HepG2 (cell line): ENCODE results near the gene PDLIM7. TPM values are rescaled to one million over a fixed set of nuclear protein-coding genes. Genes with fewer than 3 reads are reported as not detected.
A peak's percentile ranks its signal among the peaks of the same experiment; 100 is the strongest.

ENCODE experiments used
- CHD2 ChIP-seq: IDR thresholded peaks from 2 replicates; pipeline ENCODE4 v1.6.1; 2011; ENCODE audit warnings: low read depth, low read length, improper control_type of control experiment
- ETV5 ChIP-seq: IDR thresholded peaks from 2 replicates; pipeline ENCODE4 v1.6.1; 2018; ENCODE audit warnings: missing biosample characterization, missing genetic modification reagents, inconsistent platforms, borderline replicate concordance
- HMGA1 ChIP-seq: sonication (generic); formaldehyde crosslinking; conservative IDR thresholded peaks from 2 replicates; pipeline ENCODE4 v1.4.0; 2020; ENCODE audit warnings: missing genetic modification reagents
- HNRNPL ChIP-seq: fragments of 200-400 bp; formaldehyde crosslinking; IDR thresholded peaks from 2 replicates; pipeline ENCODE4 v1.6.1; 2017; ENCODE audit warnings: mild to moderate bottlenecking, low read depth, low read length
- POLR2AphosphoS2 ChIP-seq: IDR thresholded peaks from 2 replicates; pipeline ENCODE4 v1.6.1; 2011; ENCODE audit warnings: low read depth, low read length, improper control_type of control experiment
- SMARCC2 ChIP-seq: fragments of 450-650 bp; IDR thresholded peaks from 2 replicates; pipeline ENCODE4 v1.6.1; 2017; ENCODE audit warnings: antibody characterized with exemption, mild to moderate bottlenecking
- ZMYM3 ChIP-seq: sonication (generic); formaldehyde crosslinking; IDR thresholded peaks from 2 replicates; pipeline ENCODE4 v1.5.1; 2020; ENCODE audit warnings: mild to moderate bottlenecking, missing genetic modification reagents
- ZNF24 ChIP-seq: fragments of 450-650 bp; IDR thresholded peaks from 2 replicates; pipeline ENCODE4 v1.6.1; 2017; ENCODE audit warnings: antibody characterized with exemption, mild to moderate bottlenecking
- ZNF883 ChIP-seq: sonication (generic); formaldehyde crosslinking; IDR thresholded peaks from 2 replicates; pipeline ENCODE4 v1.5.1; 2020; ENCODE audit warnings: mild to moderate bottlenecking, missing genetic modification reagents; ENCODE audit errors: not compliant biosample characterization
- ZSCAN31 ChIP-seq: sonication (generic); formaldehyde crosslinking; IDR thresholded peaks from 2 replicates; pipeline ENCODE4 v1.5.0; 2020; ENCODE audit warnings: low read depth, mild to moderate bottlenecking, missing genetic modification reagents
- polyA plus RNA-seq, 8 experiments: library from polyadenylated mRNA; depleted of rRNA in 3 of 8; stranded (reverse) in 7 of 8; unstranded in 1 of 8; fragments of >200 nt; fragmentation: Illumina TruSeq in 4 of 8; extraction: Trizol in 4 of 8; gene quantifications; 2 replicates each; pipeline versions ENCODE4 v1.2.1 to v1.2.3, GENCODE V29; 2011 to 2016; ENCODE audit warnings: low read depth in 4 of 8, missing spikeins in 1 of 8, mixed read lengths in 1 of 8; ENCODE audit not compliant: insufficient read depth in 1 of 8
- total RNA-seq, 5 experiments: library from RNA; depleted of rRNA; stranded (reverse); fragments of >200 nt; fragmentation: Illumina TruSeq; extraction: Trizol; gene quantifications; 2 replicates each; pipeline ENCODE4 v1.2.3, GENCODE V29; 2016; ENCODE audit warnings: low read depth in 1 of 5
- TF ChIP-seq, protein P1 (sequence below): sonication (generic); formaldehyde crosslinking; IDR thresholded peaks from 2 replicates; pipeline ENCODE4 v1.4.0; 2020; ENCODE audit warnings: missing genetic modification reagents, borderline replicate concordance
- TF ChIP-seq, protein P2 (sequence below): sonication (generic); formaldehyde crosslinking; IDR thresholded peaks from 2 replicates; pipeline ENCODE4 v1.8.1; 2023; ENCODE audit warnings: missing genetic modification reagents, mild to moderate bottlenecking, borderline replicate concordance
- TF ChIP-seq, protein P3 (sequence below): sonication (generic); formaldehyde crosslinking; IDR thresholded peaks from 2 replicates; pipeline ENCODE4 v1.5.1; 2020; ENCODE audit warnings: mild to moderate bottlenecking, missing genetic modification reagents, borderline replicate concordance
- TF ChIP-seq, protein P4 (sequence below): sonication (generic); formaldehyde crosslinking; IDR thresholded peaks from 2 replicates; pipeline ENCODE4 v1.8.1; 2023; ENCODE audit warnings: mild to moderate bottlenecking, missing genetic modification reagents
- TF ChIP-seq, protein P5 (sequence below): sonication (generic); formaldehyde crosslinking; IDR thresholded peaks from 2 replicates; pipeline ENCODE4 v1.4.0; 2020; ENCODE audit warnings: missing genetic modification reagents, borderline replicate concordance
- TF ChIP-seq, protein P6 (sequence below): sonication (generic); formaldehyde crosslinking; IDR thresholded peaks from 2 replicates; pipeline ENCODE4 v1.4.0; 2020; ENCODE audit warnings: missing genetic modification reagents

Gene PDLIM7
- total and polyA plus RNA-seq, 2 of the 13 experiments (the other 11 are each of a cell fraction or from before 2014, with no cell fraction given) = 21.1 to 31.3 TPM

DNA sequence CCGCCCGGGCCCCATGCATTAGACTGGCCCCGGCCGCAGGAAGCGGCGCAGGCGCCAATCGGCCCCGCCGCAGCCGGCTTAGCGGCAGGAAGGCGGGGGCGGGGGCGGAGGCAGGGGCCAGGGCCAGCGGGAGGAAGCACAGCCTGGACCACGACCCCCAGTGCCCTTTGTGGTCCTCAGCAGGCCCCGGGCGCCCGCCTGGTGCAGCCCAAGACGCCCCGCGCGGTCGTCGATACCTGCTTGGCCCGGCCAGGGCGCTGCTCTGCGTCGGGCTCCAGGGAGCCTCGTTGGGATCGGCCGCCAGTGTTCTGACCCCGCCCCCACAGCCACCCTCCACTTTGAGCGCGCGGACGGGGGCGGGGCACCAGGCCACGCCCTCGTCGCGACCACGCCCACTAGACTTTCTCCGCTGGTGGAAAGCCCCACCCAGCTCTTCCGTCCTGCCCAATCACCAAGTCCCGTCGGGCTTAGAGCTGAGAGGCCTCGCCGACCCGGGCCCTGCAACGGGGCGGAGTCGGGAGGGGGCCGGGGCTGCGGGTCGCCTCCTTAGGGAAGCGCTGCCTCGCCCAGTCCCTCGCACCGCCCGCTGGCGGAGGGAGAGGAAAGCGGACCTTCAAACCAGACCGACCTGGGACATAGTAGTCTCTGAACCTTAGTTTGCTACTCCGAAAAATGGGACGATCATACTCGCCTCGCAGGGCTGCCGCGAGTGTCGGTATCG, at the start of gene PDLIM7 (continued):
- TF ChIP-seq, protein P1, sequence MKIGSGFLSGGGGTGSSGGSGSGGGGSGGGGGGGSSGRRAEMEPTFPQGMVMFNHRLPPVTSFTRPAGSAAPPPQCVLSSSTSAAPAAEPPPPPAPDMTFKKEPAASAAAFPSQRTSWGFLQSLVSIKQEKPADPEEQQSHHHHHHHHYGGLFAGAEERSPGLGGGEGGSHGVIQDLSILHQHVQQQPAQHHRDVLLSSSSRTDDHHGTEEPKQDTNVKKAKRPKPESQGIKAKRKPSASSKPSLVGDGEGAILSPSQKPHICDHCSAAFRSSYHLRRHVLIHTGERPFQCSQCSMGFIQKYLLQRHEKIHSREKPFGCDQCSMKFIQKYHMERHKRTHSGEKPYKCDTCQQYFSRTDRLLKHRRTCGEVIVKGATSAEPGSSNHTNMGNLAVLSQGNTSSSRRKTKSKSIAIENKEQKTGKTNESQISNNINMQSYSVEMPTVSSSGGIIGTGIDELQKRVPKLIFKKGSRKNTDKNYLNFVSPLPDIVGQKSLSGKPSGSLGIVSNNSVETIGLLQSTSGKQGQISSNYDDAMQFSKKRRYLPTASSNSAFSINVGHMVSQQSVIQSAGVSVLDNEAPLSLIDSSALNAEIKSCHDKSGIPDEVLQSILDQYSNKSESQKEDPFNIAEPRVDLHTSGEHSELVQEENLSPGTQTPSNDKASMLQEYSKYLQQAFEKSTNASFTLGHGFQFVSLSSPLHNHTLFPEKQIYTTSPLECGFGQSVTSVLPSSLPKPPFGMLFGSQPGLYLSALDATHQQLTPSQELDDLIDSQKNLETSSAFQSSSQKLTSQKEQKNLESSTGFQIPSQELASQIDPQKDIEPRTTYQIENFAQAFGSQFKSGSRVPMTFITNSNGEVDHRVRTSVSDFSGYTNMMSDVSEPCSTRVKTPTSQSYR (CRISPR knock-in tag) = peak; percentile 29; the same call in 1 of the 2 replicates
- TF ChIP-seq, protein P2, sequence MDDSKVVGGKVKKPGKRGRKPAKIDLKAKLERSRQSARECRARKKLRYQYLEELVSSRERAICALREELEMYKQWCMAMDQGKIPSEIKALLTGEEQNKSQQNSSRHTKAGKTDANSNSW (CRISPR knock-in tag) = no peak
- TF ChIP-seq, protein P3, sequence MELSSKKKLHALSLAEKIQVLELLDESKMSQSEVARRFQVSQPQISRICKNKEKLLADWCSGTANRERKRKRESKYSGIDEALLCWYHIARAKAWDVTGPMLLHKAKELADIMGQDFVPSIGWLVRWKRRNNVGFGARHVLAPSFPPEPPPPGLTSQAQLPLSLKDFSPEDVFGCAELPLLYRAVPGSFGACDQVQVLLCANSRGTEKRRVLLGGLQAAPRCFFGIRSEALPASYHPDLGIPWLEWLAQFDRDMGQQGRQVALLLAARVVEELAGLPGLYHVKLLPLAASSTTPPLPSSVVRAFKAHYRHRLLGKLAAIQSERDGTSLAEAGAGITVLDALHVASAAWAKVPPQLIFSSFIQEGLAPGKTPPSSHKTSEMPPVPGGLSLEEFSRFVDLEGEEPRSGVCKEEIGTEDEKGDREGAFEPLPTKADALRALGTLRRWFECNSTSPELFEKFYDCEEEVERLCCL (CRISPR knock-in tag) = no peak
- TF ChIP-seq ETV5 = no peak
- TF ChIP-seq, protein P4, sequence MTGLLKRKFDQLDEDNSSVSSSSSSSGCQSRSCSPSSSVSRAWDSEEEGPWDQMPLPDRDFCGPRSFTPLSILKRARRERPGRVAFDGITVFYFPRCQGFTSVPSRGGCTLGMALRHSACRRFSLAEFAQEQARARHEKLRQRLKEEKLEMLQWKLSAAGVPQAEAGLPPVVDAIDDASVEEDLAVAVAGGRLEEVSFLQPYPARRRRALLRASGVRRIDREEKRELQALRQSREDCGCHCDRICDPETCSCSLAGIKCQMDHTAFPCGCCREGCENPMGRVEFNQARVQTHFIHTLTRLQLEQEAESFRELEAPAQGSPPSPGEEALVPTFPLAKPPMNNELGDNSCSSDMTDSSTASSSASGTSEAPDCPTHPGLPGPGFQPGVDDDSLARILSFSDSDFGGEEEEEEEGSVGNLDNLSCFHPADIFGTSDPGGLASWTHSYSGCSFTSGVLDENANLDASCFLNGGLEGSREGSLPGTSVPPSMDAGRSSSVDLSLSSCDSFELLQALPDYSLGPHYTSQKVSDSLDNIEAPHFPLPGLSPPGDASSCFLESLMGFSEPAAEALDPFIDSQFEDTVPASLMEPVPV (CRISPR knock-in tag) = peak; percentile 76
- TF ChIP-seq ZNF24 = no peak
- no peak for TF ChIP-seq SMARCC2
- TF ChIP-seq, protein P5, sequence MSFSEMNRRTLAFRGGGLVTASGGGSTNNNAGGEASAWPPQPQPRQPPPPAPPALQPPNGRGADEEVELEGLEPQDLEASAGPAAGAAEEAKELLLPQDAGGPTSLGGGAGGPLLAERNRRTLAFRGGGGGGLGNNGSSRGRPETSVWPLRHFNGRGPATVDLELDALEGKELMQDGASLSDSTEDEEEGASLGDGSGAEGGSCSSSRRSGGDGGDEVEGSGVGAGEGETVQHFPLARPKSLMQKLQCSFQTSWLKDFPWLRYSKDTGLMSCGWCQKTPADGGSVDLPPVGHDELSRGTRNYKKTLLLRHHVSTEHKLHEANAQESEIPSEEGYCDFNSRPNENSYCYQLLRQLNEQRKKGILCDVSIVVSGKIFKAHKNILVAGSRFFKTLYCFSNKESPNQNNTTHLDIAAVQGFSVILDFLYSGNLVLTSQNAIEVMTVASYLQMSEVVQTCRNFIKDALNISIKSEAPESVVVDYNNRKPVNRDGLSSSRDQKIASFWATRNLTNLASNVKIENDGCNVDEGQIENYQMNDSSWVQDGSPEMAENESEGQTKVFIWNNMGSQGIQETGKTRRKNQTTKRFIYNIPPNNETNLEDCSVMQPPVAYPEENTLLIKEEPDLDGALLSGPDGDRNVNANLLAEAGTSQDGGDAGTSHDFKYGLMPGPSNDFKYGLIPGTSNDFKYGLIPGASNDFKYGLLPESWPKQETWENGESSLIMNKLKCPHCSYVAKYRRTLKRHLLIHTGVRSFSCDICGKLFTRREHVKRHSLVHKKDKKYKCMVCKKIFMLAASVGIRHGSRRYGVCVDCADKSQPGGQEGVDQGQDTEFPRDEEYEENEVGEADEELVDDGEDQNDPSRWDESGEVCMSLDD (CRISPR knock-in tag) = no peak; the same call in 1 of the 2 replicates
- TF ChIP-seq ZSCAN31 (CRISPR knock-in tag) = no peak; the same call in 1 of the 2 replicates
- TF ChIP-seq, protein P6, sequence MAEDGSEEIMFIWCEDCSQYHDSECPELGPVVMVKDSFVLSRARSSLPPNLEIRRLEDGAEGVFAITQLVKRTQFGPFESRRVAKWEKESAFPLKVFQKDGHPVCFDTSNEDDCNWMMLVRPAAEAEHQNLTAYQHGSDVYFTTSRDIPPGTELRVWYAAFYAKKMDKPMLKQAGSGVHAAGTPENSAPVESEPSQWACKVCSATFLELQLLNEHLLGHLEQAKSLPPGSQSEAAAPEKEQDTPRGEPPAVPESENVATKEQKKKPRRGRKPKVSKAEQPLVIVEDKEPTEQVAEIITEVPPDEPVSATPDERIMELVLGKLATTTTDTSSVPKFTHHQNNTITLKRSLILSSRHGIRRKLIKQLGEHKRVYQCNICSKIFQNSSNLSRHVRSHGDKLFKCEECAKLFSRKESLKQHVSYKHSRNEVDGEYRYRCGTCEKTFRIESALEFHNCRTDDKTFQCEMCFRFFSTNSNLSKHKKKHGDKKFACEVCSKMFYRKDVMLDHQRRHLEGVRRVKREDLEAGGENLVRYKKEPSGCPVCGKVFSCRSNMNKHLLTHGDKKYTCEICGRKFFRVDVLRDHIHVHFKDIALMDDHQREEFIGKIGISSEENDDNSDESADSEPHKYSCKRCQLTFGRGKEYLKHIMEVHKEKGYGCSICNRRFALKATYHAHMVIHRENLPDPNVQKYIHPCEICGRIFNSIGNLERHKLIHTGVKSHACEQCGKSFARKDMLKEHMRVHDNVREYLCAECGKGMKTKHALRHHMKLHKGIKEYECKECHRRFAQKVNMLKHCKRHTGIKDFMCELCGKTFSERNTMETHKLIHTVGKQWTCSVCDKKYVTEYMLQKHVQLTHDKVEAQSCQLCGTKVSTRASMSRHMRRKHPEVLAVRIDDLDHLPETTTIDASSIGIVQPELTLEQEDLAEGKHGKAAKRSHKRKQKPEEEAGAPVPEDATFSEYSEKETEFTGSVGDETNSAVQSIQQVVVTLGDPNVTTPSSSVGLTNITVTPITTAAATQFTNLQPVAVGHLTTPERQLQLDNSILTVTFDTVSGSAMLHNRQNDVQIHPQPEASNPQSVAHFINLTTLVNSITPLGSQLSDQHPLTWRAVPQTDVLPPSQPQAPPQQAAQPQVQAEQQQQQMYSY (CRISPR knock-in tag) = no peak
- TF ChIP-seq HMGA1 (CRISPR knock-in tag) = no peak
- no peak for TF ChIP-seq ZNF883
- no peak for TF ChIP-seq HNRNPL
- TF ChIP-seq CHD2 = no peak
- no peak for TF ChIP-seq POLR2AphosphoS2
- TF ChIP-seq ZMYM3 (CRISPR knock-in tag) = peak; percentile 100
